DMS79 (cell line): ENCODE results near the gene COL20A1.

Experiments
- DNase-seq: peaks from one replicate; lab custom pipeline; 2025; lab: John Stamatoyannopoulos, UW

The COL20A1 gene

DNA sequence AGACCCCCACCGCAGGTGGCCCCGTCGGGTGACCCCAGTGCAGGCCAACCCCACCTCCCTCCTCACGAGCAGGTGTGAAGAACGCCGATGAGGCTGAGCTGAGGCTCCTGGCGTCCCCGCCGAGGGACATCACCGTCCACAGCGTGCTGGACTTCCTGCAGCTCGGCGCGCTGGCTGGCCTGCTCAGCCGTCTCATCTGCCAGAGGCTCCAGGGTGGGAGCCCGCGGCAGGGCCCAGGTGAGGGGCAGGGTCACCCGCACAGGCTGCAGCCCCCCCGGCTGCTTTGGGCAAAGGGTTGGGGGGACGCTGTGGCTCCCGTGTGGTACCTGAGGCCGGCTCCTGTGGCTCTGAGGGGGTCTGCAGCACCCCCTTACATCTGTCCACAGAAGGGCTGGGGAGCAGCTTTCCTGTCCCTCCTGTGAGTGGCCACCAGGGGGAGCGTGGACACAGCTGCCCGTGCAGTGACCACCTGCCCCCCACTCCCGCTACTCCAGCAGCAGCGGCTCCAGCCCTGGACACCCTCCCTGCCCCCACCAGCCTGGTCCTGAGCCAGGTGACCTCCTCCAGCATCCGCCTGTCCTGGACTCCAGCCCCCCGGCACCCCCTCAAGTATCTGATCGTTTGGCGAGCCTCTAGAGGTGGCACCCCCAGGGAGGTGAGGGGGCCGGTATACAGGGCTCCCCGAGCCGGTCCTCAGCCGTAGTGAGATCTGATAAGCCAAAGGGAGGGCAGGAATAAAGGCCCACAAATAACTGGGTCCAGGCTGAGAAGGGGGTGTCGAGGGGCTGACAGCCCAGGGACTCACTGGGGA is 16.5 kb downstream of the COL20A1 start:
- no peak for DNase-seq

DNA sequence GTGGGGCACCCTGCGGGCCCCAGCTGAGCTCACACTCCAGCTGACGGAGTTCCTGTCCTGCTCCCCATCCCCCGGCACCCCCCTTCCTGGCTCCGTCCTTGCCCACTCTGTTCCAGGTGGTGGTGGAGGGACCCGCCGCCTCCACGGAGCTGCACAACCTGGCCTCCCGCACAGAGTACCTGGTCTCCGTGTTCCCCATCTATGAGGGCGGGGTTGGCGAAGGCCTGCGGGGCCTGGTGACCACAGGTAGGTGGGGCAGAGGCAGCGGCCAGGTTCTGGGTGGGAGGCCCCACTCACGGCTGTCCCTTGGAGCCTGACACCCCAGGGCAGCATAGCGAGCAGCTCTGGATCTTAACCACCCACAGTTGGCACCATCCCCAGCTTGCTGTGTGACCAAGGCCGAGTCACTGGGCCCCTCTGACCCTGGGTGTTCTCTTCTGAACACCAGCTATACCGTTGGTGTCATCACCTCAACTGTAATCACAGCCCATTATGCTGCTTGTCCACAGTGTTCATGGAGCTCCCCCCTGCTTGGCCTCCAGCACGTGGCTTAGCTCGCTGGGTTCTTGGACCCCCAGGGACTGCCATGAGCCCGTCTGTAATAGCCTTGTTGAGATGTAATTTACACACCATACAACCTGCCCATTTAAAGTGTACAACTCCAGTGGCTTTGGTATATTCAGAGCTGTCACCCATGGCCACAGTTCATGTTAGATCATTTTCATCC is 17.4 kb downstream of the COL20A1 start:
- DNase-seq: no peak

DNA sequence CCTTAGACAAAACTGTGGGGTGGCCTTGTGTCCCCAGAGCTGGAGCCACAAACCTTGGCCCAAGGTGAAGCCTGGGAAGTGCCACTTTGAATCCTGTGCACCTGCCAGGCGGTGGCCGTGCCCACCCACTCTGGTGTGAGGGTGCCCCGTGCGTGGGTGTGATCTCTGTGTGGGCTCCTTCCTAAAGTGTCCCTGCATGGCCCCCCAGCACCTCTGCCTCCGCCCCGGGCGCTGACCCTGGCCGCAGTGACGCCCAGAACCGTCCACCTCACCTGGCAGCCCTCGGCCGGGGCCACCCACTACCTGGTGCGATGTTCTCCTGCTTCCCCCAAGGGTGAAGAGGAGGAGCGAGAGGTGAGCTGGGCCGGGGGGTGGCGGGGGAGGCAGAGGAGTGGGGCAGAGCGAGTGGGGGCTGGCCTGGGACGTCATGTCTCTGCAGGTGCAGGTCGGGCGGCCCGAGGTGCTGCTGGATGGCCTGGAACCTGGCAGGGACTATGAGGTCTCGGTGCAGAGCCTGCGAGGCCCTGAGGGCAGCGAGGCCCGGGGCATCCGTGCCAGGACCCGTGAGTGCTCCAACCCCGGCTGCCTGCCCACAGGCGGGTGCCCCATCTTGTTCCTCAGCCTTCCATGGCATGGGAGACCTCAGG is 18.3 kb downstream of the COL20A1 start:
- no peak for DNase-seq

DNA sequence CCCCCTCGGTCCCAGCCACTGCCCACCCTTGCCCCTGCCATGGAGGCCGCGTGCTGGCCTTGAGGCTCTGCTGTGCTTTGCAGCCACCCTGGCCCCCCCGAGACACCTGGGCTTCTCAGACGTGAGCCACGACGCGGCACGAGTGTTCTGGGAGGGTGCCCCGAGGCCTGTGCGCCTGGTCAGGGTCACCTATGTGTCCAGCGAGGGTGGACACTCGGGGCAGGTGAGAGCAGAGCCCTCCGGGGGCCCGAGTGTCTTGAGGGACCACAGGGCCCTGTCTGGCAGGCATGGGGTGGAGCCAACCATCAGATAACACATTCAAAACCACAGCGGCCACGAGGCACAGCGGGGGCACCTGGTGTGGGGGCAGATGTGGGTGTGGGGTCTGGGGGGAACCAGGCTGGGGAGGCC is 18.9 kb downstream of the COL20A1 start:
- DNase-seq: no peak

DNA sequence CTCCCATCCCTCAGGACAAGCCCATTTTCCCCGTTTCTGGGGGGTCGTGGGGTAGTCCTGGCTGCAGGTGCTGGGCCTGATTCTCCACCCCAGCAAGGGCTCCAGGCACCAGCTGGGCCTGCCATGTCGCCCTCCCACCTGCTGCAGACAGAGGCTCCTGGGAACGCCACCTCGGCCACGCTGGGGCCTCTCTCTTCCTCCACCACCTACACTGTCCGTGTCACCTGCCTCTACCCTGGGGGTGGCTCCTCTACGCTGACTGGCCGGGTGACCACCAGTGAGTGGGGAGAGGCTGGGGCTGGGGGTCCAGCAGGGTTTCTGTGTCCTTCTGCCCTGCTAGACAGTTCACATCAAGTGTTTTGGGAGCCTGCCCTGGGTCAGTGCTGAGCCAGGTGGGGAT is 19.3 kb downstream of the COL20A1 start:
- no peak for DNase-seq

DNA sequence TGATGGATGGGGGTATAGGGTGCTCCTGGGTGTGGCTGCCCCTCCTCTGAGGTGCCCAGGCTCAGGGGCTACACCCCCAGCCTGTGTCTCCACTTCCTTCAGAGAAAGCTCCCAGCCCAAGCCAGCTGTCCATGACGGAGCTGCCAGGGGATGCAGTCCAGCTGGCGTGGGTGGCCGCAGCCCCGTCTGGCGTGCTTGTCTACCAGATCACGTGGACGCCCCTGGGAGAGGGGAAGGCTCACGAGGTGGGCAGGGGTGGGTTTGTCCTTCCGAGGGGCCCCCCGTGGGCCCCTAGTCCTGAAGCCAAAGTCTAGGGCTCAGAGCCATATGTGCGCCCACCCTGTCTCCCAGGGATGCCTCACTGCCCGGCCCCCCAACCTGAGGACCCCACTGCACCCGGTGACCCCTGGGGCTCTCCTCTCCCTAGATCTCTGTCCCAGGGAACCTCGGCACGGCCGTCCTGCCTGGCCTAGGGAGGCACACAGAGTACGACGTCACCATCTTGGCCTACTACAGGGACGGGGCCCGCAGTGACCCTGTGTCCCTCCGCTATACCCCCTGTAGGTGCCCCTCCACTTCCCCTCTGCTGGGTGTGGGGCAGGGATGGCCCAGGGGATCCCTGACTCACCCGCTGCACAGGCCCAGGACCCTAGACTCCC is 19.8 kb downstream of the COL20A1 start:
- no peak for DNase-seq

DNA sequence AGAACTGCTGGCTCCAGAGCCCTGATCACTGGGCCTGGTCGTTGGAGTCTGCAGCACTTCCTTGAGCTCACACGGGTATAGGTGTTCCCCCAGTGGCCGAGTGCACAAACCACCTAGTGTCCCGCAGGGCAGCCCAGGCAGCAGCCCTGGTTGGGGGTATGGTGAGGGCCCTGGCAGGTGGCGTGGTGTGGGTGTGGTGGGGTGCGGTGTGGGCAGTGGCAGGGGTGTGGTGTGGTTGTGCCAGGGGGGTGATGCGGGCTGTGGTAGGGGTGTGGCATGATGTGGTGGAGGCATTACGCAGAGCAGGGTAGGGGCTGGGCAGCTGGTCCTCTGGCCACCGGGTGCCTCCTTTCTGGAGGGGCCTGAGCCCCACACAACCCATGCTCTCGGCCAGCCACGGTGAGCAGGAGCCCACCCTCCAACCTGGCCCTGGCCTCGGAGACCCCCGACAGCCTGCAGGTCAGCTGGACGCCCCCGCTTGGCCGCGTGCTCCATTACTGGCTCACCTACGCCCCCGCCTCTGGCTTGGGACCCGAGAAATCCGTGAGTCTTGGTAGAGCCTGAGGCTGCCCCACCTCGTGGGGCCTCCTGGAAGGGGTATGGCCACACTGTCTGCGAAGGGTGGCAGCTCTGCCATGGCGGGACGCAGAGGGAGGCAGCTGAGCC is 20.5 kb downstream of the COL20A1 start:
- DNase-seq: no peak

DNA sequence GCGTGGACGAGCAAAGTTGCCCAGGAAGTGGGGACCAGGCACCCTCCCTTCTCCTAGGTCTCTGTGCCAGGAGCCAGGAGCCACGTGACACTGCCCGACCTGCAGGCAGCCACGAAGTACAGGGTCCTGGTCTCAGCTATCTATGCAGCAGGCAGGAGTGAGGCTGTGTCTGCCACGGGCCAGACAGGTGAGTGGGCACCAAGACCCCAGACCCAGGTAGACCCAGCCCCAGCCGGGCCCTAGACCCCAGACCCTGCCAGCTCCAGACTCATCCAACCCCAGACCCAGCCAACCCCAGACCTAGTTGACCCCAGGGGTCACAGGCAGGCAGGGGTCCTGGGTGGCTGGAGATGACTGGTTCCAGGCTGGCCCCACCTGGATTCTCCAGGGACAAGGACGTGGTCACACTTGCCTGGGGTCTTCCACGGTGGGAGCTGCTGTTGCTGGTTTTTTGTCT is 21.1 kb downstream of the COL20A1 start:
- DNase-seq: no peak

DNA sequence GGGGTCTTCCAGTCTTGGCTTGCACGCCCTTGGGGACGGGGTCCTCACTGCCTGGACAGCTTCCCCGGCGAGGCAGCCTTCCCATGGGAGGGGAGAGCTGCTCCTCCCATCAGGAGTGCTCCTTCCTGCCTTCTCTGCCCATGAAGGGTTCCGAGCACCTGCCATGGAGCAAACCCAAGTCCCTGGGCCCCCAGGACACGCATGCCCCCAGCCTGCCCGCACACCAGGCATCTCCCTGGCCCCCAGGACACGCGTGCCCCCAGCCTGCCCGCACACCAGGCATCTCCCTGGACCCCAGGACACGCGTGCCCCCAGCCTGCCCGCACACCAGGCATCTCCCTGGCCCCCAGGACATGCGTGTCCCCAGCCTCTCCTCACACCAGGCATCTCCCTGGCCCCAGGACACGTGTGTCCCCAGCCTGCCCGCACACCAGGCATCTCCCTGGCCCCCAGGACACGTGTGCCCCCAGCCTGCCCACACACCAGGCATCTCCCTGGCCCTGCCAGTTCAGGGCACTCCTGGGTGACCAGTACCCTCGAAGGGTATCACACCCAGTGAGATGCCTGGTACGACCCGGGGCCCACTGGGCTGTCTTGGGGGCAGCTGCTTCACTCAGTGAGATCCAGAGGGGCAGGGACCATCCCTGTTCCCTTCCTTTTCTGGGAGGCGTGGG is 21.7 kb downstream of the COL20A1 start:
- no peak for DNase-seq

DNA sequence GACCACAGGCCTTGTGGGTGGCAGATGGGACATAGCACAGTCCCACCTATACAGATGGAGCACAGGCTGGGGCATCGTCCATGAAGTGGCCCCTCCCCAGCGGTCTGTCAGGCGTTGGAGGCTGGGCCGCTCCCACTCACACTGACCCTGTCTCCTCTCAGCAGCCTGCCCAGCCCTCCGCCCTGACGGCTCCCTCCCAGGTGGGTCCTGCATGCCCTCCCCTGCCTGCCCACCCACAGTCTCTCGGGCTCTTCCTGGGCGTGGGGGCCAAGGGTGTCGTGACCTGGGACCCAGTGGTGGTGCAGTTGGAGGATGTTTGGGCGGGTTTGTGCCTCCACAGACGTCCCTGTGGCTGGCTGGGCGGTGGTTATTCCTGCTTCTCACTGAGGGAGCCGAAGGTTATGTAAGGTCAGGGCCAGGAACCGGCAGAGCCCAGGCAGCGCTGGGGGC is 22.3 kb downstream of the COL20A1 start:
- DNase-seq: no peak

DNA sequence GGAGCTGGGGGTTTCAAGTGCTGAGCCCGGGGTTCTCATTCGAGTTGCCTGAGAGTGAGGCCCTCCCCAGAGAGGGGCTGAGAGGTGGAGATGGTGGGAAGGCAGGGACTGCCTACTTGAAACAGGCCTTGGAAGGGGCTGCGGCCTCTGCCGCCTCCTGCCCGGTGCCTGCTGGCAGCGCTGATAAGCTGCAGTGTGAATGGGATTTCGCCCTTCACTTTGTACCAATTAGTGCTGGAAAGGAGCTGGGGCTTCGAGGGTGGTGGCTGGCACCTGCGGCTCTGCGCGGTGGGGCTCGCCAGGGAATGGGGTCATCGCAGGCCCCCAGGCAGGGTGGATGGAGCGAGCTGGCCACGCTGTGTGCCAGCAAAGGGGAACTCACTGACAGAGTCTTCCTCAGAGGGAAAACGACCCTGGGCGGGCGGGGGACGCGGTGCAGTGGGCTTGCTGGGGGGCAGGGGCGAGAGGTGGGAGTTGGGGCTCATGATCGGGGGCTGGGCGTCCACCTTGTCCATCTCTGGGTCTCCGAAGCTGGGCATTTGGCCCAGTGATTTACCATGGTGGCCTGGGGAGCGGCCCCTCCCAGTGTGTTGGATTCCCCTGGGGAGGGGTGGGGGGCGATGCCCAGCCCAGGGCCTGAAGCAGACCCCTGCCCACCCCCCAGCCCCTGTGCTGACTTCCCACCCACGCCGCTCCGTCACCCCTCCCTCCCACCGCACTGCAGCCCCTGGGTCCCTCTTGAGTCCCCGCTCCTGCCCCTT is 22.9 kb downstream of the COL20A1 start:
- no peak for DNase-seq

DNA sequence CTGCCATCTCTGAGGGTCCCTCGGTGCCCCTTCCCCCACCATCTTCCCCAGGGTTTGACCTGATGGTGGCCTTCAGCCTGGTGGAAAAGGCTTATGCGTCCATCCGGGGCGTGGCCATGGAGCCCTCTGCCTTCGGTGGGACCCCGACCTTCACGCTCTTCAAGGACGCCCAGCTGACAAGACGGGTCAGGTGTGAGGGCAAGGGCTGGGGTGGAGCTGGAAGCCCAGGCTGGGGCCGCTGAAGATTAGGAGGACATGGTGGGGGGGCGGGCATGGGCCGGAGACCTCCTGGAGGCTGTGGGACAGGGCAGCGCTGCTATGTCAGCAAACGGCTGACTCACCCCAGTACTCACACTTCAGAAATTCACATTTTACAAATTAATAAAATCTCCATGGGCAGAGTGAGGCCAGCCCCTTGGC is 23.5 kb downstream of the COL20A1 start:
- no peak for DNase-seq

DNA sequence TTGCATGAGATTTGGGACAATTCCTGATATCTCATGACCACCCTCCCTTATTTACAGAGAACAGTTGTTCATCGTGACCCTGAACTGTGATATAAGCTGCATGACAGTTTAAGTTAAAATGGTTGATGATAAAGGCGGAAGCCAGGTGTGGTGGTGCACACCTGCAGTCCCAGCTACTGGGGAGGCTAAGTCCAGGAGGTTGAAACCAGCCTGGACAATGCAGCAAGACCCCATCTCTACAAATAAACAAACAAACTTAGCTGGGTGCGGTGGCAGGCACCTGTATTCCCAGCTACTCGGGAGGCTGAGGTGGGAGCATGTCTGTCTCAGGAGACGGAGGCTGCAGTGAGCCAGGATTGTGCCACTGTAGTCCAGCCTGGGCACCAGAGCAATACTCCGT is 24.1 kb downstream of the COL20A1 start:
- no peak for DNase-seq

DNA sequence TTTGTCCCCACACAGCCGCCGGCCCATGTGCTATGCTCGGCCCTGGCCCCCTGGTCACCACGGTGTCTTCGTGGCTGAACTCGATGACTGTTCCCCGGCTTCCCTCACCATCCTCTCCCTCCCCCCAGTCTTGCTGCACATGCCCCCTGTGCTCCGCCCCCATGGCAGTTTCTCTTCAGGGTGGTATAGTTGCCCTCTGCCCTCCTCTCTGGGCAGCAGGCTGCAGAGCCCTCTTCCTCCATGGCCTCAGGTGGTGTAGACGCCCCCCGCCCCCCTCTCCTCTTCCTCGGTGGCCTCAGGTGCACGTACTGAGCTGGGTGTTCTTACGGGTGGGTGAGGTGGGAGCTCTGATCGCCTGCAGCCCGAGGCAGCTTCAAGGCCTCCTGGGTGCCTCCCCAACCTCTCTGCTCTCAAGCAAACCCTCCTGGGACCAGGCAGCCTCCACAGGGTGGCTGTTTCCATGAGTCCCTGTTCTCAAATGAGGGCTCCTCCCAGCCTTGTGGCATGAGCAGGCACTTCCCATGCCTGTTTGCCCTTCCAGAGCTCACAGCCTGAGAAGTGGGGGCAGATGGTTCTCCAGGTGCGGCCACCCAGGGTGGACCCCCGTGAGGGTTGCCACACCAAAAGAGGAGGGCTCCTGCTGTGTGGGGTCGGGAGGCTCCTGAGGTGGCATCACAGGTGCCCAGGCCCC is 24.8 kb downstream of the COL20A1 start:
- DNase-seq: no peak

DNA sequence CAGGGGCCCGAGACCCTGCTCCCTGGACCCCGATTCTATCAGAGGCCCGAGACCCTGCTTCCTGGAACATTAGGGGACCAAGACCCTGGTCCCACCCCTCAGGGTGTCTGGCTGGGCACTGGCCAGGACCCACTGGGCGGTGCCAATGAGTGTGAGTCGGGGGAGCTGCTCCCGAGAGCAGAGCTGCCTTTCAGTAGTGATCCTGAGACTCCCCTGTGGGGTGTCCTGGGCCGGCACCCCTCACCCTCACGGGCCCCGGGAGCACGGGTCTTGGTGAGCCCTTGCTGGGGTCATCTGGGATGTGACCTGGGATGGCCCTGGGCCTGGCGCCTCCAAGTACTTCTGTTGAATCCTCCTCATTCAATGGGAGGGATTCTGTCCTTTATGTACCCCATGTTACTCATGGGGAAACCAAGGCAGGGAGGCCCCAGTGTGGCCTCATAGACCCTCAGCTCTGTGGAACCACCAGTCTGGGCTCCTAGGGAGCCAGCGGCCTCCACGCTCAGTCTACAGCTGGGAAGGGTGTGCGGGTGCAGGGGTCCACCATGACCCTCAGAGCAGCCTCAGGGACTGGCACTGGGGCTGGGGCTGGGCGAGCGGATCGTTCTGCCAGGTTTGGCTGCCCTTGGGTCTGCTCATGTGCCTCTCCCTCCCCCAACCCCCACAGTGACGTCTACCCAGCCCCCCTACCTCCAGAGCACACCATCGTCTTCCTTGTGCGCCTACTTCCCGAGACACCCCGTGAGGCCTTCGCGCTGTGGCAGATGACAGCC is 25.6 kb downstream of the COL20A1 start:
- no peak for DNase-seq

DNA sequence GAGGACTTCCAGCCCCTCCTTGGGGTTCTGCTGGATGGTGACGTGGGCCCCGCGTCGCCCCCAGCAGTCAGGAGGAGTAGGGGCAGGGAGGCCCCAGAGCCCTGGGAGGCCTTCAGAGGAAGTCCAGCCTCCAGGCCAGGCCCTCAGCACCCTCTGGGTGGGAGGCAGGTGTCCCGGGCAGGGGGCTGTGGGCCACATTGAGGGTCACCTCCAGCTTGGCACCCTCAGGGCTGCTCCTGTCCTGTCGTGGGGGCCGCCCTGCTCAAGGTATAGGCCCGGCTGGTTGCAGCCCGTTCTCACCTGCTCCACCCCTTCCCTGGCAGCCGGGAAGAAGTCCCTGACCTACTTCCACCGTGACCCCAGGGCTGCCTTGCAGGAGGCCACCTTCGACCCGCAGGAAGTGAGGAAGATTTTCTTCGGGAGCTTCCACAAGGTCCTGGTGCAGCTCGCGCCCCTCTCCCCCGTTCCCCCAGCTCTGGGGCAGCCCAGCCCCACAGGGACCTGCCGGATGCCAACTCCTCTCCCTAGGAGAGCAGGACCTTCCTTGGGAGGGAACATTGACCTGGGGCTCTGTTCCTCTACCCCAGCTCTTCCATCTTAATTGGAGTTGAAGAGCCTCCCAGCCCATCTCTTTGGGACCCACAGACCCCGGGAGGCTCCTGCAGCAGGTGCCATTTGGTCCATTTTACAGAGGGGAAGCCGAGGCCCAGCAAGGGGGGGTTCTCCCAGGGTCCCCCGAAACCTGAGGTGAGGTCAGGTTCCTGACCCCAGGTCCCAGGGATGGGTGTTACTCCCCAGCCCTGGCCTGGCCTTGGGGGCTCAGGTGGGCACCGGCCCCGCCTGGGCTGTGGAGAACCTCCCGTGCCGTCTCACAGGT is 26.4 kb downstream of the COL20A1 start:
- DNase-seq: no peak

DNA sequence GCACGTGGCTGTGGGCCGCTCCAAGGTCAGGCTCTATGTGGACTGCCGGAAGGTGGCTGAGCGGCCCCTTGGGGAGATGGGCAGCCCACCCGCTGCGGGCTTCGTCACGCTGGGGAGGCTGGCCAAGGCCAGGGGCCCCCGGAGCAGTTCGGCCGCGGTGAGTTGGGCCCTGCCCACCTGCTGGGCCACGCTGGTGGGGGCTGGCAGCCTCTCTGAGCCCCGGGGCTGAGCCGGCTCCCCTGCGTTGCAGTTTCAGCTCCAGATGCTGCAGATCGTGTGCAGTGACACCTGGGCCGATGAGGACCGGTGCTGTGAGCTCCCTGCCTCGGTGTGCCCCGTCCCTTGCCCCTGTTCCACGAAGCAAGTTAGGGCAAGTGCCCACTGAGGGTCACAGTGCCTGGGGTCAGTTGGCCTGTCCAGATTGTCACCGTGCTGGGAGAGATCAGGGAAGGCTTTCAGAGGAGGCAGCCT is 27.1 kb downstream of the COL20A1 start:
- DNase-seq: no peak

DNA sequence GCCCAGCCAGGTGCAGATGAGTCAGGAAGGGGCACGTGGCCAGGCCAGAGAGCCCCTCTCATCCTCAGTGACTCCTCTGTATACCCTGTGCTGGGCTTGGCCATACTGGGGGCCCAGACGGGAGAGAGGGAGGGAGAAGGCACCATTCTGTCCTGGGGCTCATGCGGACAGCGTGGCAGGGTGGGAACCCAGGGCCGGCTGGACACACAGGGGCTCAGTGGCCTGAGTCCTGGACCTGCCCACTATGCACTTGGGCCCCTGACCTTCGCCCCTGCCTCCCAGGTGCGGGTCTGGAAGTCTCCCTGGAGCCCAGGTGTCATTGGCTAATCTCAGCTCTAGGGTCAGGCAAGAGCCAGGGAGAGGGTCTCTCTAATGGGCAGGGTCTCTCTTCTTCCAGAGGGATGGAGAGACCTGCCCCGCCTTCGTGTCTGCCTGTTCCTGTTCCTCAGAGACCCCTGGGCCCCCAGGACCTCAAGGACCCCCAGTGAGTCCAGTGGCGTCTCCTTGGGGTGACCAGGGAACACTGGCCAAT is 27.7 kb downstream of the COL20A1 start:
- DNase-seq: no peak
